RWPE1 (cell line): Measurements from ENCODE around the gene SLITRK1.

ENCODE experiments used
- CTCF ChIA-PET: fragments of 350-600 bp; sonication (Branson Sonifier 250); formaldehyde crosslinking; extraction: SDS; loops from one replicate; lab custom pipeline; 2021; lab: Yijun Ruan, JAX
- POLR2A ChIA-PET: fragments of 400-600 bp; formaldehyde crosslinking; extraction: SDS; loops from one replicate; lab custom pipeline; 2020; ENCODE audit warnings: antibody characterized with exemption; ENCODE audit not compliant: low non-redundant PET; lab: Yijun Ruan, JAX
- DNase-seq: peaks from one replicate; pipeline ENCODE4 v3.0.0; 2012; ENCODE audit warnings: low spot score
- H3K27ac ChIP-seq: fragments of 450-650 bp; 2 replicates; pipeline ENCODE4 v1.5.1; 2017
- CTCF ChIP-seq: fragments of 450-650 bp; conservative IDR thresholded peaks from 2 replicates; pipeline ENCODE4 v1.5.1; 2017; ENCODE audit warnings: low read depth, mild to moderate bottlenecking

SLITRK1 gene

GRCh38 chr13:83829810-83830209 is 52.5 kb downstream of the SLITRK1 start:
- ChIA-PET CTCF (no interaction called here), POLR2A (no interaction called here)
- no peak for DNase-seq
- H3K27ac ChIP-seq = no peak overlapping the region
- TF ChIP-seq CTCF = no peak

DNA sequence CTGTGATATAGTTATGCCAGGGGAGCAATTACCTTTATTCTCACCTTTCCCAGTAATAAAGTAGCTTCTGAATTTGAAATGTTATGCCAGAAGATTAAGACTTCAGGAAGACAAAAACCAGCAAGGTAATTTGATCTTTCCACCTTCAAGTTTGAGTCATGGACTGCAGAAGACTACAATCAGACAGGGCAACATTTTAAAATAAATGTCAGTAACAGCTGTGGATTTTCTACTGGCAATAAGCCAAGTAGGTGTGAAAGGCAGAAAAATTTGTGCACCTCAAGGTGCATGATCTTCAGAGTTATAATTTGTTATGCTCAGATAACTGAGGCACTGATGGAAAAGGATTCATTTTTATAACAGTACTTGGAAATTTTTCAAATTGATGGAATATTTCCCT is 54.9 kb downstream of the SLITRK1 start:
- no peak overlapping the region for H3K27ac ChIP-seq
- DNase-seq = no peak
- ChIA-PET POLR2A (no interaction called here), CTCF (no interaction called here)
- TF ChIP-seq CTCF = no peak
